8988T (cell line): ENCODE data around the gene USP17L21.
"Not testable (repeated sequence)": the region's sequence is repeated elsewhere in the genome, so short reads cannot be mapped to it uniquely, and the experiment has no call there.

Experiments used
- DNase-seq: peaks from one replicate; pipeline ENCODE4 v3.0.0; 2011

USP17L21 gene

GRCh38 chr4:9262572-9262971 is at the start of gene USP17L21:
Gene USP17L21 (plus strand): TSS chr4:9262872. CDS start chr4:9262872, 0 bp downstream.
- DNase-seq: not testable (repeated sequence)

- not testable (repeated sequence) for DNase-seq
These were observed 48.0 kb upstream of the USP17L21 start for GRCh38 chr4:9214701-9215100.

- DNase-seq: not testable (repeated sequence)
These were observed 47.6 kb upstream of the USP17L21 start, which contains the start of gene USP17L11 for GRCh38 chr4:9215105-9215504. Gene USP17L11 (plus strand): TSS chr4:9215405. CDS start chr4:9215405, 0 bp downstream.

- DNase-seq: not testable (repeated sequence)
These were observed 42.8 kb upstream of the USP17L21 start, which contains the start of gene USP17L12 for GRCh38 chr4:9219852-9220251. Gene USP17L12 (plus strand): TSS chr4:9220152. CDS start chr4:9220152, 0 bp downstream.

- DNase-seq: not testable (repeated sequence)
These were observed 38.1 kb upstream of the USP17L21 start, which contains the start of gene USP17L13 for GRCh38 chr4:9224596-9224995. Gene USP17L13 (plus strand): TSS chr4:9224896. CDS start chr4:9224896, 0 bp downstream.

- DNase-seq: not testable (repeated sequence)
These were observed 32.4 kb upstream of the USP17L21 start for GRCh38 chr4:9230249-9230648.

- not testable (repeated sequence) for DNase-seq
These were observed 28.6 kb upstream of the USP17L21 start, which contains the start of gene USP17L15 for GRCh38 chr4:9234085-9234484. Gene USP17L15 (plus strand): TSS chr4:9234385. CDS start chr4:9234385, 0 bp downstream.

GRCh38 chr4:9238461-9238860 is 24.2 kb upstream of the USP17L21 start:
- not testable (repeated sequence) for DNase-seq

- not testable (repeated sequence) for DNase-seq
These were observed 19.1 kb upstream of the USP17L21 start, which contains the start of gene USP17L17 for GRCh38 chr4:9243579-9243978. Gene USP17L17 (plus strand): TSS chr4:9243879. CDS start chr4:9243879, 0 bp downstream.

GRCh38 chr4:9247953-9248680 is 14.6 kb upstream of the USP17L21 start, which contains the start of gene USP17L18:
Gene USP17L18 (plus strand): TSS chr4:9248630. CDS start chr4:9248630, 0 bp downstream.
- not testable (repeated sequence) for DNase-seq

- not testable (repeated sequence) for DNase-seq
These were observed 9.6 kb upstream of the USP17L21 start, which contains the start of gene USP17L19 for GRCh38 chr4:9253078-9253477. Gene USP17L19 (plus strand): TSS chr4:9253378. CDS start chr4:9253378, 0 bp downstream.

- DNase-seq: not testable (repeated sequence)
These were observed 4.8 kb upstream of the USP17L21 start, which contains the start of gene USP17L20 for GRCh38 chr4:9257824-9258223. Gene USP17L20 (plus strand): TSS chr4:9258124. CDS start chr4:9258124, 0 bp downstream.

- not testable (repeated sequence) for DNase-seq
These were observed 4.6 kb downstream of the USP17L21 start, which contains the start of gene USP17L22 for GRCh38 chr4:9267319-9267718. Gene USP17L22 (plus strand): TSS chr4:9267619. CDS start chr4:9267619, 0 bp downstream.

GRCh38 chr4:9271719-9272118 is 9.0 kb downstream of the USP17L21 start:
- DNase-seq: not testable (repeated sequence)
